Heart left ventricle (tissue), 16 donors: ENCODE measurements around the gene CLCF1. TPM values are rescaled to one million over a fixed set of nuclear protein-coding genes. Genes with fewer than 3 reads are reported as not detected.

Experiments used
- ATAC-seq, 4 donors: fragments of 200-7000 bp; cut with Tn5 transposase; one replicate each; pipeline ENCODE4 v1.9.1; 2020 to 2022; ENCODE audit warnings: moderate library complexity in 4 of 4, mild to moderate bottlenecking in 3 of 4, moderate number of reproducible peaks in 1 of 4
- DNase-seq, 5 donors: peaks; one replicate each; pipeline ENCODE4 v3.0.0-alpha.2; 2020
- H3K27ac ChIP-seq, 12 donors: fragments of 200-600 bp; sonication (generic) in 4 of 12; one replicate each; pipeline versions ENCODE4 v1.5.0 to v1.8.0; 2016 to 2022; ENCODE audit warnings: mild to moderate bottlenecking in 2 of 12
- H3K27me3 ChIP-seq, 9 donors: fragments of 200-600 bp; sonication (generic) in 2 of 9; one replicate each; pipeline versions ENCODE4 v1.5.1 to v1.8.0; 2016 to 2022; ENCODE audit warnings: mild to moderate bottlenecking in 3 of 9
- H3K36me3 ChIP-seq, 9 donors: fragments of 200-600 bp; sonication (generic) in 2 of 9; one replicate each; pipeline versions ENCODE4 v1.5.0 to v1.8.0; 2018 to 2022; ENCODE audit warnings: mild to moderate bottlenecking in 2 of 9
- H3K4me1 ChIP-seq, 12 donors: fragments of 200-600 bp; sonication (generic) in 4 of 12; one replicate each; pipeline versions ENCODE4 v1.5.0 to v1.8.0; 2016 to 2022; ENCODE audit warnings: mild to moderate bottlenecking in 3 of 12
- H3K4me3 ChIP-seq, 12 donors: fragments of 200-600 bp; sonication (generic) in 4 of 12; one replicate each; pipeline versions ENCODE4 v1.5.0 to v1.8.0; 2017 to 2022; ENCODE audit warnings: mild to moderate bottlenecking in 9 of 12, moderate library complexity in 4 of 12
- H3K9me3 ChIP-seq, 12 donors: fragments of 200-600 bp; sonication (generic) in 4 of 12; one replicate each; pipeline versions ENCODE4 v1.5.0 to v1.8.0; 2016 to 2022; ENCODE audit warnings: mild to moderate bottlenecking in 1 of 12
- POLR2A ChIP-seq, 2 donors: fragments of 450-650 bp; IDR thresholded peaks; one replicate each; pipeline ENCODE4 v1.6.1; 2017; ENCODE audit warnings: antibody characterized with exemption in 2 of 2, mild to moderate bottlenecking in 2 of 2, moderate library complexity in 2 of 2
- WGBS, 4 donors: extraction: QIAGEN DNeasy Blood & Tissue Kit in 2 of 4; methylation state at CpG; one replicate each; pipeline versions ENCODE4 v1.1.5 to v1.1.7; 2013 to 2018; 5-methylcytosine and 5-hydroxymethylcytosine counted together
- intact Hi-C, 10 donors: fragments of 100-400 bp; cut with DNase I; formaldehyde crosslinking; loops; one replicate each; pipeline versions ENCODE4 v1.11.1 to v1.14.2; 2022
- polyA plus RNA-seq, 2 donors: library from polyadenylated mRNA; stranded (reverse); fragments of 200-250 nt; gene quantifications; one replicate each; pipeline ENCODE4 v1.2.3, GENCODE V29; 2013
- total RNA-seq, 9 donors: library from RNA; depleted of rRNA in 2 of 9; stranded (reverse); fragments of >200 nt in 2 of 9; fragmentation: NEBNext Ultra II Directional in 3 of 9; extraction: Animal tissue kit (Norgen Biotek cat#: 25700) in 3 of 9; gene quantifications; one replicate each; pipeline versions ENCODE4 v1.1.0 to v1.2.4, GENCODE V29; 2016 to 2023
- TF ChIP-seq, protein P1 (sequence below), 12 donors: fragments of 200-600 bp; sonication (generic) in 4 of 12; IDR thresholded peaks; one replicate each; pipeline versions ENCODE4 v1.5.0 to v1.8.0; 2018 to 2022; ENCODE audit warnings: antibody characterized with exemption in 12 of 12, mild to moderate bottlenecking in 5 of 12
- donor health status: ischemic (EF 13 %, LVEDD 7.1; RV severe dilation, severe dysfunction).
- donor health status: healthy with polysubstance abuse.
- donor health status: DM: no; HTN: yes; CAD: no.
- donor health status: DM: no; HTN: no; CAD: no.
- donor health status: ischemic (EF 25% LVEDD 6.9; RV normal size, moderate dysfunction).
- donor health status: ischemic (EF 25% LVEDD 5.7; RV mildly dilated, moderate dysfunction).
- donor health status: healthy.
- donor health status: DM: yes; HTN: yes; CAD: no.
- donor health status: ischemic (EF 35%, LVEDD 5.7; RV mildly dilated, moderate dysfunction).
- donor health status: nonischemic (EF 11% LVEDD 7.7; RV severe dilation, severe dysfunction).
- donor health status: DM: yes; HTN: yes; CAD: no.
- donor health status: PGD.
- donor health status: ischemic (EF 29% LVEDD 5.4; RV normal size, mild dysfunction).
- donor health status: nonischemic (EF 23%, LVEDD 6.1; RV moderate dilation, normal function).

CLCF1 gene
- total and polyA plus RNA-seq, 11 donors, result 0.25 to 17.1 (median 1.7) TPM

DNA sequence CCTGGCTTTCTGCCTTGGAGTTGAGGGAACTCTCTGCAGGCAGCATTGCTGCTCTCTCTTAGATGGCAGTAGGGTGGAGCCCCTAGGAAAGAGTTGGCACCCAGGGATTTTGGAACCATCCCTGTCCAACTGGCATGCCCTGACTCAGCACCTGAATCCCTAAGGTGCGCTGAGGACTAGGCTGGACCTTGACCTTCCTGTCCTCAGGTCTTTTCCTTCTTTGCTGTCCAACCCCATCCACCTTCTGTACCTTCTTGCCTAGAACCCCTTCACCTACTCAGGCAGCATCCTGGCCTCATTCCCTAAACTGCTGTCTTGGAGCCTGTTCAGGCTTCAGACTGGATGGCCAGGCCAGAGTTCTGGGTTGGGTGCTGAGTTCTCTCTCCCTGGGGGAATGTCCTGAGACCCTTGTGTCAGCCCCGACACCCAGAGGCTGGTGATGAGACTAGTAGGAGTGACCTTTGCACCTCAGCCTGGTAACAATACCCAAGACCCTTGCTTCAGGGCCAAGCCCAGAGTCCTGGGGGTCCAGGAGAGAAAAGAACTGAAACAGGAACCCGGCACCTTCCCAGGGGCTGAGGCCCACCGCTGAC is 17.5 kb downstream of the CLCF1 start:
- H3K27me3 ChIP-seq, result no peaks in the 10 kb centered on the region
- no peak for DNase-seq
- 76 to 94% (median 86%) methylated on average over 3 to 4 of the region's 4 CpGs for WGBS, 4 donors
- no peak for ATAC-seq
- no peak for TF ChIP-seq POLR2A (IDR thresholded peaks at IDR 0.05)
- TF ChIP-seq, protein P1, sequence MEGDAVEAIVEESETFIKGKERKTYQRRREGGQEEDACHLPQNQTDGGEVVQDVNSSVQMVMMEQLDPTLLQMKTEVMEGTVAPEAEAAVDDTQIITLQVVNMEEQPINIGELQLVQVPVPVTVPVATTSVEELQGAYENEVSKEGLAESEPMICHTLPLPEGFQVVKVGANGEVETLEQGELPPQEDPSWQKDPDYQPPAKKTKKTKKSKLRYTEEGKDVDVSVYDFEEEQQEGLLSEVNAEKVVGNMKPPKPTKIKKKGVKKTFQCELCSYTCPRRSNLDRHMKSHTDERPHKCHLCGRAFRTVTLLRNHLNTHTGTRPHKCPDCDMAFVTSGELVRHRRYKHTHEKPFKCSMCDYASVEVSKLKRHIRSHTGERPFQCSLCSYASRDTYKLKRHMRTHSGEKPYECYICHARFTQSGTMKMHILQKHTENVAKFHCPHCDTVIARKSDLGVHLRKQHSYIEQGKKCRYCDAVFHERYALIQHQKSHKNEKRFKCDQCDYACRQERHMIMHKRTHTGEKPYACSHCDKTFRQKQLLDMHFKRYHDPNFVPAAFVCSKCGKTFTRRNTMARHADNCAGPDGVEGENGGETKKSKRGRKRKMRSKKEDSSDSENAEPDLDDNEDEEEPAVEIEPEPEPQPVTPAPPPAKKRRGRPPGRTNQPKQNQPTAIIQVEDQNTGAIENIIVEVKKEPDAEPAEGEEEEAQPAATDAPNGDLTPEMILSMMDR (IDR thresholded peaks at IDR 0.05), result no peak
- no peaks in the 10 kb centered on the region for H3K36me3 ChIP-seq
- peaks cover 8 to 67% (median 57%) of the 10 kb centered on the region in 12 donors for H3K4me1 ChIP-seq
- intact Hi-C loops, result loop anchor here in 7 of 10 donors (1.0 to 2.0 kb wide), 5 partner anchors 17 to 151 kb away; partner anchors contain the start of gene CLCF1 (in 1 of the 7)
- peak overlapping the region; percentile 44 to 100 (median 99) for H3K27ac ChIP-seq
- no peak overlapping the region for H3K4me3 ChIP-seq
- H3K9me3 ChIP-seq, result no peaks in the 10 kb centered on the region

DNA sequence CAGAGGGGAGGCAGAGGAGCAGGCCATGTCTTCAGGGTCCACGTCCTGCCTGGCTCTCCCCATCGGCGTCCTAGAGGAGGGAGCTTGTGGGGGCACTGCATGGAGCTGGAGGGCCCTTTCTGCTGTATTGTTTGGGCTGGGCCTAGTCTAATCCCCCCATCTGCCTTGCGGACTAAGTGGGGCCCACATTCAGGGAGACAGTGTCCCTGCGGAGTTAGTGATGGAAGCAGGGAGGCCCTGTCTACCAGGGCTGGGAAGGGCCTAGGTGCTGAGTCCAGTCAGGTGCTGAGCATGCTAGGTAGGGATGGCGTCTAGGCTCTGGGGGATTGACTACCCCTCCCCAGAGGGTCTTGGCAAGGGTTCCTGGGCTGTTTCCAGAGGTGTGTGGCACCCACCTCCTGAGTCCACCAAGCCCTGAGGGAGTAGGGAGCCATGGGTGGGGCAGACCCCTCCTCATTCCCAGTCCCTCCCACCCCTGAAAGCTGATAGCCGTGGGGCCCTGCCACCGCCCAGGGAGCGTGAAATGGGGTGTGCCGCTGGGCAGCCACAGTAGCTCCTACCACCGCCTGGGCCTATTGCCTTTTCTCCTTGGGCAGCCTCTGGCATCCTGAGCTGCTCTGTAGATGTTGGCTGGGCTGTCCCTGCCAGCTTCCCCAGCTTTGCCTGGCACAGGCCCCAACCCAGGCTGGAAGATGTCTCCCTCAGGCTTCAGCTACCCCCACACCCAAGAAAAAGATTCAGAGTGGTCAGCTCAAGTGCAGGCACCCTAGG is 18.2 kb downstream of the CLCF1 start:
- DNase-seq (peak in 1 of 5 donors; percentile 33), ATAC-seq (no peak)
- no peaks in the 10 kb centered on the region for H3K36me3 ChIP-seq
- TF ChIP-seq, protein P1 (IDR thresholded peaks at IDR 0.05), result no peak
- TF ChIP-seq POLR2A (IDR thresholded peaks at IDR 0.05), result no peak
- H3K9me3 ChIP-seq, result no peaks in the 10 kb centered on the region
- 69 to 81% (median 76%) methylated on average over 9 to 11 of the region's 11 CpGs for WGBS, 4 donors
- H3K4me3 ChIP-seq, result no peak overlapping the region
- H3K4me1 ChIP-seq, result peaks cover 8 to 71% (median 58%) of the 10 kb centered on the region in 12 donors
- H3K27me3 ChIP-seq, result no peaks in the 10 kb centered on the region
- intact Hi-C loops, result loop anchor here in 3 of 10 donors (2.0 kb wide), 1 partner anchor 152 kb away; no protein-coding TSS in a partner anchor
- peak overlapping the region; percentile 44 to 100 (median 99) for H3K27ac ChIP-seq

DNA sequence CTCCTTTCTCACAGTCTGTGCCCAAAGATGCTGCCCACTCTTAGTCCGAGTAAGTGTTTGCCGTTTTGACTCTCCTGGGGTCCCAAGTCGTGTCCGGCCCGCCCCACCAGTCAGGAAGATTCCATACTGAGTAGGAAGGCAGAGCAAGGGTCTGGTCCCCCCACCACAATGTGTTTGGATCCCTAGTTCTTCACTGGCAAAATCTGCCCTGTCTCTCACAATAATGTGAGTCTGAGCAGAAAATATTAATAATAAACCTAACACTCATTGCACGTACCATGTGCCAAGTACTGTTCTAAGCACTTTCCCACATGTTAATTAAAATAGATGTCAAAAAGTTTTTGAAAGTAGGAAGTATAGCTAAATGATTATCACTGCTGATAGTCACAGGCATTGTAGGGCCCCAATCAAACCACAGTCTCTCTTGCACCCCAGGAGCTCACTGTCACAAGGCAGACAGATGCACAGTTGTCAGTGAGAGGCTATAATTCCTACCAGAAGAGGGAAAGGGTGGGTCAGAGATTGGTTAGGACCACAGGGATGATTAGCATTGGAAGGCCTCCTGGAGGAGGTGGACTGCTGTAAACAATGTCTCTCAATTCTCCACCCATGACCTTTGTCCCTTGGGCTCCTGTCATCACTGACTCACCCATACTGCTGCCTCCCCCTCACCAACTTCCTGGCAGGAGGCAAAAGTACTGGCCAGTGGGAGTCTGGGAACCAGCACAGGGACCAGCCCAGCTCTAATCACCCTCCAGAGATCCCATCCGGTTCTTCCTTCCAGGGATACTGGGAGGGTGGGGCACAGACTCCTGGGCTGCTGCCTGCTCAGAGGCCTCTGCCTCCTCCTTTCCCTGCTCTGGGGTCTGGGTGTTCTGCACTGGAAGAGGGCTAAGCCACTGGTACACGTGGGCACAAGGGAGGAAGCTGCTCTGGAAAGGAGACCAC is 19.0 kb downstream of the CLCF1 start:
- Histone ChIP-seq H3K36me3 (no peaks in the 10 kb centered on the region), H3K27ac (peak overlapping the region; percentile 92 to 100 (median 99)), H3K4me1 (peaks cover 8 to 78% (median 62%) of the 10 kb centered on the region in 12 donors), H3K27me3 (no peaks in the 10 kb centered on the region), H3K4me3 (peak overlapping the region; percentile 49 to 97 (median 74)), H3K9me3 (no peaks in the 10 kb centered on the region)
- peak in 1 of 2 donors; percentile 36 for TF ChIP-seq POLR2A (IDR thresholded peaks at IDR 0.05)
- TF ChIP-seq, protein P1 (IDR thresholded peaks at IDR 0.05), result peak in 3 of 12 donors; percentile 6 to 17 (median 8)
- 14 to 30% (median 17%) methylated on average over 7 to 8 of the region's 8 CpGs for WGBS, 4 donors
- peak; percentile 10 to 52 (median 50) for ATAC-seq
- DNase-seq, result peak; percentile 69 to 91 (median 75)
- intact Hi-C loops, result loop anchor here in 3 of 10 donors (2.0 kb wide), 1 partner anchor 152 kb away; no protein-coding TSS in a partner anchor
